Measurements from ENCODE around the gene EFL1.

- TF ChIP-seq CTCF (IDR thresholded peaks at IDR 0.05; ENCODE audit: low read depth, low read length, missing input control) (no peak), RAD21 (IDR thresholded peaks at IDR 0.05) (no peak), TAF1 (conservative IDR thresholded peaks at IDR 0.05) (no peak)
Measured at GRCh38 chr15:82181371-82181770, 81.2 kb downstream of the EFL1 start.

Data from liver (tissue), 3 donors.